Panc1 (cell line): ENCODE measurements around the gene WASL. TPM values are rescaled to one million over a fixed set of nuclear protein-coding genes. Genes with fewer than 3 reads are reported as not detected.

ENCODE experiments used
- ATAC-seq: fragments of 200-7000 bp; cut with Tn5 transposase; 2 replicates; pipeline ENCODE4 v1.9.1; 2020; ENCODE audit warnings: mild to moderate bottlenecking, moderate library complexity
- BruUV-seq: library from RNA; stranded (reverse); fragments of 400-500 nt; replicated peaks from 2 replicates; lab custom pipeline; 2021; lab: Mats Ljungman, UMichigan
- CTCF ChIA-PET: fragments of 300-600 bp; sonication (Branson Sonifier 250); formaldehyde crosslinking; loops from one replicate; lab custom pipeline; 2022; ENCODE audit warnings: antibody characterized with exemption; lab: Charles Lee
- POLR2A ChIA-PET: fragments of 300-600 bp; sonication (Branson Sonifier 250); formaldehyde crosslinking; loops from one replicate; lab custom pipeline; 2022; ENCODE audit warnings: antibody characterized with exemption; lab: Charles Lee
- DNase-seq: peaks from one replicate; pipeline ENCODE4 v3.0.0-alpha.2; 2010; ENCODE audit warnings: low read depth, low spot score
- H3K27ac ChIP-seq: 2 replicates; pipeline ENCODE4 v1.5.1; 2011; ENCODE audit warnings: mild to moderate bottlenecking, low read length, inconsistent platforms
- H3K27me3 ChIP-seq: fragments of 200-500 bp; sonication (Bioruptor generic); 2 replicates; pipeline ENCODE4 v1.6.0; 2014; ENCODE audit warnings: low read length, inconsistent platforms; ENCODE audit not compliant: control insufficient read depth, insufficient read depth
- H3K36me3 ChIP-seq: fragments of 200-500 bp; sonication (Bioruptor generic); 2 replicates; pipeline ENCODE4 v1.5.1; 2014; ENCODE audit warnings: inconsistent platforms, mild to moderate bottlenecking, low read length, moderate library complexity; ENCODE audit not compliant: control insufficient read depth, insufficient read depth
- H3K4me1 ChIP-seq: 2 replicates; pipeline ENCODE4 v1.5.1; 2011; ENCODE audit warnings: inconsistent platforms, mild to moderate bottlenecking, low read length, moderate library complexity; ENCODE audit not compliant: control insufficient read depth, insufficient read depth
- H3K4me3 ChIP-seq, 2 experiments: 2 replicates each; pipeline ENCODE4 v1.5.1; 2011 to 2012; ENCODE audit warnings: low read depth in 2 of 2, low read length in 2 of 2, mild to moderate bottlenecking in 2 of 2, inconsistent platforms in 1 of 2, moderate library complexity in 1 of 2
- H3K9me3 ChIP-seq: fragments of 200-500 bp; sonication (Bioruptor generic); 2 replicates; pipeline ENCODE4 v1.5.1; 2014; ENCODE audit warnings: low read depth, mild to moderate bottlenecking, inconsistent platforms, low read length, moderate library complexity; ENCODE audit not compliant: control insufficient read depth, insufficient read depth
- CTCF ChIP-seq: fragments of 450-650 bp; IDR thresholded peaks from 2 replicates; pipeline ENCODE4 v1.5.1; 2017; ENCODE audit warnings: mild to moderate bottlenecking
- POLR2AphosphoS5 ChIP-seq: IDR thresholded peaks from 2 replicates; pipeline ENCODE4 v1.6.1; 2012; ENCODE audit warnings: mild to moderate bottlenecking, low read depth, low read length, moderate library complexity
- REST ChIP-seq, 2 experiments: IDR thresholded peaks; 2 replicates each; pipeline ENCODE4 v1.6.1; 2011 to 2012; ENCODE audit warnings: low read depth in 2 of 2, control low read depth in 1 of 2, low read length in 1 of 2, mild to moderate bottlenecking in 1 of 2, moderate library complexity in 1 of 2; ENCODE audit not compliant: insufficient read depth in 1 of 2
- SIN3A ChIP-seq: IDR thresholded peaks from 2 replicates; pipeline ENCODE4 v1.6.1; 2012; ENCODE audit warnings: low read depth, mild to moderate bottlenecking, low read length, moderate library complexity, borderline replicate concordance; ENCODE audit not compliant: insufficient read depth
- TCF7L2 ChIP-seq: IDR thresholded peaks from 2 replicates; pipeline ENCODE4 v1.6.1; 2011; ENCODE audit warnings: mild to moderate bottlenecking, low read depth, low read length, inconsistent platforms
- in situ Hi-C: cut with HindIII; loops from 2 replicates; pipeline ENCODE4 v1.10.0; 2016; ENCODE audit warnings: low sequenced_read_pairs, low pct_unique_long_range_greater_than_20kb
- intact Hi-C: fragments of 100-400 bp; cut with micrococcal nuclease; formaldehyde crosslinking; loops from one replicate; pipeline ENCODE4 v1.10.0; 2022; ENCODE audit not compliant: unreplicated experiment
- total RNA-seq: library from RNA; stranded (reverse); gene quantifications from one replicate; pipeline ENCODE4 v1.2.1, GENCODE V29; 2021; ENCODE audit not compliant: unreplicated experiment

The WASL gene
- total RNA-seq, 1 experiment from 2014 or later: 29.6 TPM

DNA sequence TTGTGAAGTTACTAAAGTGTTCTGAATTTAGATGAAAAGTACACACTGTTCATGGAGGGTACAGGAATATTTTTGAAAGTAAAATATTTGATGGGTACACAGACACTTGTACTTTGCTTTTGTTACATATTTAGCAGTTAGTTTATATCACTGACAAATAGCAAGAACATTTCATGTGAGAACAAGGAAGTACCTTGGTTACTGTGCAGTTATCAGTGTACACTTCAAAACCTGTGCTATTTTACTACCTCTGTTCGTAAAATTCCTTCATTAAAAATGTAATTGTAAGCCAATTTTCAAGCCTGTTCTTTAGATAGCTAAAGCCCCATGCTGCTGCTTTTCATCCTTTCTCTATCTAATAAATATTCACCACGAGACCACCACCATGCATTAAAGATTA, 39.8 kb upstream of the WASL start:
- Histone ChIP-seq H3K27ac (no peak overlapping the region), H3K4me3 (no peak overlapping the region), H3K4me1 (no peaks in the 10 kb centered on the region), H3K27me3 (no peaks in the 10 kb centered on the region), H3K36me3 (no peaks in the 10 kb centered on the region; the same call in 1 of the 2 replicates), H3K9me3 (no peaks in the 10 kb centered on the region)
- intact Hi-C loops: no loop called here
- in situ Hi-C loops: no loop called here
- ChIA-PET POLR2A (interaction anchor here (0.5 kb wide), 1 partner anchor 117 kb away, joined by 3 read pairs; no protein-coding TSS in a partner anchor), CTCF (no interaction called here)
- no TSS peak for BruUV-seq
- TF ChIP-seq CTCF: no peak
- no peak for TF ChIP-seq SIN3A
- TF ChIP-seq POLR2AphosphoS5: no peak
- no peak for TF ChIP-seq REST (IDR thresholded peaks at IDR 0.05; ENCODE audit: insufficient read depth in 1 of 2, low read depth in 2 of 2, low read length in 1 of 2)
- no peak for TF ChIP-seq TCF7L2
- DNase-seq: no peak
- no peak for ATAC-seq

DNA sequence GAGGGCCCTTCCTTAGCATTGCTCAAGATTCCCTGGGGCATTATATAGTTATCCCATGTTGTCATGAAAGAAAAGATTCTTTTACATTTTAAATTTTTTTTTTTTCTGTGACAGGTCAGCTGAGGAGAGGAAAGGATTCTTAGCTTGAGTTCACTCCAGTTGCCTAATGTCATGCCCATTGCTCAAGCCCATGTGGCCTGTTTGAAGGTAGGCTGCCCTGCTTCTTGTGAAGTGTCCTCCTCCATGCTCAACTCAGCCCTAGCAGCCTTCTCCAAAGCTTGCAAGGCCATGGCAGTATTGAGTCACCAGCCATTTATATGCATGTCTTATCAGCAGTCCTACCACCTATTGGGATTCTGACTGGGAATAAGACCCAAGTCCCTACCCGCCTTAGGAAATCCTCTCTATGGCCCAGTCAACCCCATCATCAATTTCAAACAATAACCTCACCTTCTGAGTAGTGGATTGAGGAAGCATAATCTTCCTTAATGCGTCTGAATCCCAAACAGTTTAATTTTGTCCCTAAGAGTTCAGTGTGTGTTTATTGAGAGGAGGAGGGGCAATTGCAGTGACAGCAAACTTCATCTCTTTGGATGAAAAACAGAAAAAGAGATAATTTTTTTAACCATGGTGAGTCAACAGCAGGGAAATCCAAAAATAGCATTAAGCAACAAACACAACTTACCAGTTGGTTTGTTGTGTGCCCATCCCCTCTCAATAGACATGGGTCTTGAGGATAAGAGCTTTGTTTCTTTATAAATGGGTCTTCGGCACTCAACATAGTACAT, 38.6 kb upstream of the WASL start:
- in situ Hi-C loops (no loop called here), intact Hi-C loops (no loop called here)
- Histone ChIP-seq H3K27me3 (no peaks in the 10 kb centered on the region), H3K27ac (no peak overlapping the region), H3K4me3 (no peak overlapping the region), H3K4me1 (no peaks in the 10 kb centered on the region), H3K36me3 (no peaks in the 10 kb centered on the region; the same call in 1 of the 2 replicates), H3K9me3 (no peaks in the 10 kb centered on the region)
- no peak for ATAC-seq
- no TSS peak for BruUV-seq
- ChIA-PET CTCF (no interaction called here), POLR2A (no interaction called here)
- no peak for DNase-seq
- TF ChIP-seq SIN3A (no peak), CTCF (no peak)
